ENCODE results near the gene FBXO9.

FBXO9 gene

GRCh38 chr6:53028467-53028866, 36.7 kb upstream of the FBXO9 start:
- H3K4me3 ChIP-seq (ENCODE audit: low read depth, low read length) = no peak overlapping the region
- TF ChIP-seq CTCF (IDR thresholded peaks at IDR 0.05; ENCODE audit: low read depth, low read length) = no peak

DNA sequence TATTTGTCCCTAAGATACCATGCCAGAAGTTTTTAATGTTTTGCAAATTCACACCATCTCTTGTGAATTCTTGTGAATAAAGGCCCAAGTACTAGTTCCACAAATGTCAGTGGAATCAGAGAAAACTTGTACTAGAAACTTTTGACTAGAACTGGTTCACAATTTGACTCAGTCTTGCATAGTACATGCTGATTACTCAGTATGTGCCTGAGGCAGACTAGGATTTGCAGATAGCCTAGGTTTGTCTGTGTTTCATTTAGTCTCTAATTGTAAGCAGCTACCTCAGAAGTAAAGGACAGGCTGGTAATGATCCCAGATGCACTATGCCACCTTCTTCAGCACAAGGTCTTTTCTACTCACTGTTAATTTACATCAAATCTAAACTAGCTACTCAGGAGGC, 35.9 kb upstream of the FBXO9 start:
- H3K4me3 ChIP-seq (ENCODE audit: low read depth, low read length) = no peak overlapping the region
- no peak for TF ChIP-seq CTCF (IDR thresholded peaks at IDR 0.05; ENCODE audit: low read depth, low read length)

DNA sequence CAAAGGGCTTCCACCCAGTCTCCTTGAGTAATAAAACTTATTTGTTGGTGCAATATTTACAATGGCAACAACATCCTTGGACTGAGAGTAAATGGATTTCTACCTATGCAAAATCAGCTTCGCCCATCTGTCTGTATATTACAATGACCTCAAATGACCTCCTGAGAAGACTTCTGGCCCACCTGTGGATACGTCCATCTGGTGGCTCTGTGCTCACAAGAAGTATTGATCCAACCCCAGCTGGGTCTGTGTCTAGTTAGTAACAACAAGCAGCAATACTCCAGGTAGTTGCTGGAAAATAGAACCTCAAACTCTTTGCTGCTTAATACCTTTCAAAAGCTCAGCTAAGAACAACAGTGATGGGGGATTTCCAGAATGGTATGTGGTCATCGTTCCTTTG, 35.4 kb upstream of the FBXO9 start:
- no peak for TF ChIP-seq CTCF (IDR thresholded peaks at IDR 0.05; ENCODE audit: low read depth, low read length)
- H3K4me3 ChIP-seq (ENCODE audit: low read depth, low read length) = no peak overlapping the region

DNA sequence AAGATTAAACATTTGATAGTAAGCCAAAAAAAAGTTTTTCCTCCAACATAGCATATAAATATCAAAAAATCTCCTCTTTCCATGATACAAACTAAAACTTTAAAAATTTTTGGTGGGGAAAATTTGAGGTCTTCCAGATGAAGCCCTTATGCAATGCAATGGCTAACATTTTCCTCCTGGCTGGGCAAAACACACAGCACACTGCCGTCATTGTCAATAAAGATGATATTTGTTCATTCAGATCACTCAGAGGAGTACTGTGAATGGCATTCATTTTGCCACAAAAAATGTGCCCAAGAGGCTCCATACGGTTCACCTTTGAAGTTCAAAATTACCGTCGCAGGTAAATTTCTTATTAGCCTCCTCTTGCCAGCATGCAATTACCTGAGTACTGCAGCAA, 33.9 kb upstream of the FBXO9 start:
- no peak for TF ChIP-seq CTCF (IDR thresholded peaks at IDR 0.05; ENCODE audit: low read depth, low read length)

GRCh38 chr6:53032849-53033248, 32.4 kb upstream of the FBXO9 start:
- no peak overlapping the region for H3K4me3 ChIP-seq (ENCODE audit: low read depth, low read length)
- TF ChIP-seq CTCF (IDR thresholded peaks at IDR 0.05; ENCODE audit: low read depth, low read length) = no peak

More for the DNA sequence above, 33.9 kb upstream of the FBXO9 start:
- H3K4me3 ChIP-seq (ENCODE audit: low read depth, low read length) = no peak overlapping the region

DNA sequence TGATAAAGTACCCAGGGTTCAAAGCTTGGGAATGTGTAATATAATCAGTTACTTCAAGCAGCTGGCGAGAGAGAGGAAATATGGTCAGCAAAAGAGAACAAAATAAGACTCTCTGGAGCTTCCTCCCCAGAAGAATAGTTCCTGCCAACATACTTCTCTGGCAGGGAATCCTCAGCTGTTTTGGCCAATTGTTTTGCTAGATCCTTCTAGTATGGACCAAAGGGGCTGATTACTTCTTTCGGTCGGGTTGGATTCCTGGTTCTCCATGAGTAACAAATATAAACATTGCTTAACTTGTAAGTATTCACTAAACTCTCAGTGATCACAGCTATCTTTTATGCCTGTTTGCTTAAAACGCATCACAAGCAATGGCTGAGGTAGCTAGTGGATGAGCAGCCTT, 31.4 kb upstream of the FBXO9 start:
- no peak for TF ChIP-seq CTCF (IDR thresholded peaks at IDR 0.05; ENCODE audit: low read depth, low read length)

GRCh38 chr6:53035549-53036213, 29.5 kb upstream of the FBXO9 start:
- no peak overlapping the region for H3K4me3 ChIP-seq (ENCODE audit: low read depth, low read length)
- TF ChIP-seq CTCF (IDR thresholded peaks at IDR 0.05; ENCODE audit: low read depth, low read length) = no peak

More for the DNA sequence above, 31.4 kb upstream of the FBXO9 start:
- no peak overlapping the region for H3K4me3 ChIP-seq (ENCODE audit: low read depth, low read length)
